ENCODE results near the gene LTBP1.

The LTBP1 gene

DNA sequence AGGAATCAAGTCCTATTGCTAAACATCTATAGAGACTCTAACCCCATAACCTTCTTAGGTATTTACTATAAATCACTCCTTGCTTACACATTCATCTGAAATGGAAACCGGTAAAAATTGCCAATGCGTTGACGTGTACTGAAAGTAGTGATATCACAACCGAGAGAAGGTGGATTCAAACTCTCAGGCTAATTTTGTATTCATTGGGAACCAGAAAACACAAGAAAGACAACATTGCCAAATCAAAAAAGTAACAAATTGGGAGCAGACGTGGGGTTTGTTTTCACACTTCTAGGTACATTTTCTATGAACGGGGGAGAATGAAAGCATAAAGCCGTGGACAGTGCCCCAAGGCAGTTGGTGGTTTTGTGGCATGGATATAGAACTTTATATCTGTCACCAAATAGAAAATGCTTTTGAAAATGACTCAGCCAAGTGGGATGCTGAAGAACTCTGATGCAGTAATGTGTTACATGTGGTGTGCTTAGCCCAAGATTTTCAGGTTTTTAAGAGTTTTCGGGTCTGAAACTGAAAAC, 374.6 kb downstream of the LTBP1 start:
- DNase-seq: no peak

DNA sequence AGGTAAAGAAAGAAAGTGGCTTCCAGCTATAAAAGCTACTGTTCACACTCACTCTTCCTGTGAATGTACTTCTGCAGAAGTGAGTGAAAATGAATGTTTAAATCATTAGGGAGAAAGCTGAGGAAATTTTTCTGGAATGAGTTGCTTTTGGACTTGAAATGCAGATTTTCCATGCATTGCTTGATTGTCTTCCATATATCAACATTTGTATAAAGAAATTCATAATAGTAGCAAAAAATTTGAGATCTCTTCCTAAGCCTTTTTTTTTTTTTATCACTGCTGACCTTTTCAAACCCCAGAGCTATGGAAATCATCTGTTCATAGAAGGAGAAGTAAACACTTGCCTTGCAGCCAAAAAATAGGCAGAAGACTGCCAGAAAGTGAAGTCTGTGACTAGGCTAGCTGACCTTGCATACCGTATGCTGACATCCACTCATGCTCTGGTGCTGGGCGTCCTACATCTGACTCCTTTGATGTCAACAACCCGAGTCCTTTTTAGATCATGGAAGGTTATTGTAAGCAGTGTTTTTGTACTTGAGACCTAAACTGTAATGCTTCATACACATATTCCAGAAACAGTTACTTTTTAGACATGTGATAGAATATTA, 375.2 kb downstream of the LTBP1 start:
- DNase-seq: no peak

DNA sequence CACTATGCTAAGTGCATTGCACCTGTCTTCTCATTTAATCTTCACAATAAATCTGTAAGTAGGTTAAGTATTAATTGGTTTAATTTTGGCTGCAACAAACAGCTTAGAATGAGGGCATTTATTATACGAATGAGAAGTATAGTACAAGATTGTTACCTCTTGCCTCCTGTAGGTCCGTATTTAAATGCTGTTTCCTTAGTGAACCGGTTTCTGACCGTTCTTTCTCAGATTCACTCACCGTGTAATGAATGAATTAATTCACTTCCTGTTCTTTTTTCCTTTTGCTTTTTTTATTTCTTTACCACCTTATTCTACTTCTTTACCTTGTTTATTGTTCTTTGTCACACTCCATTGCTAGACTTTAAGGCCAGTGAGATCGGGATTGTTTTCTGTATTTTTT, 375.9 kb downstream of the LTBP1 start:
- DNase-seq: no peak

DNA sequence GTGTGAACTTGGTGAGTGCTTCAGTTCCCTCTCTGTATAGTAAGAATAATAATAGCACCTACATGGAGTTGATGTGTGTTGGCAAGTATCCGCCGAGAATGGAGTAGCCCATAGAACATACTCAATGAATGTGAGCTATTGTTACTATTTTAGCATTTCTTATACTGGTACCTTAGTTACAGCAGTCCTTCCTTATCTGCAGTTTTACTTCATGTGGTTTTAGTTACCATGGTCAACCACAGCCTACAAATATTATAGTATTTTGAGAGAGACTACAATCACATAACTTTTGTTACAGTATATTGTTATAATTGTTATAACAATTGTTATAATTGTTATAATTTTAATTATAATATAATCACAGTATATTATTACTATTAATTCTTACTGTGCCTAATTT, 377.2 kb downstream of the LTBP1 start:
- no peak for DNase-seq

DNA sequence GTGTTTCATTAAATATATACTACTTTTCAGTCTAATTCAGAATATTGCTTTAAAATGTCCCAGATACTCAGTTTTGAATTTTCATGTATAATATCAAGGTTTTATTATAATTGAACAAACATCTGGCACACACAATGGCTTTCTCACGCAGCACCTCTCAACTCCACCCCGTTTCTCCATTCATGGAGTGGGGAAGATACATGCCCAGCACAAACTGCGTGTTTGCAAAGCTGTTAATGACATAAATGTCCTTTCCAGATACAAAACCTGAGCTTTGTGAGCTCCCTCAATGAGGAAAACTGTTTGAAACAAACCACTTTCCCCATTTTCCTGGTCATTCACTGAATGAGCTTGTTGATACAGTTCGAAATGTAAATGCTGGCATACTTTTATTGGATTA, 379.3 kb downstream of the LTBP1 start:
- DNase-seq: no peak

DNA sequence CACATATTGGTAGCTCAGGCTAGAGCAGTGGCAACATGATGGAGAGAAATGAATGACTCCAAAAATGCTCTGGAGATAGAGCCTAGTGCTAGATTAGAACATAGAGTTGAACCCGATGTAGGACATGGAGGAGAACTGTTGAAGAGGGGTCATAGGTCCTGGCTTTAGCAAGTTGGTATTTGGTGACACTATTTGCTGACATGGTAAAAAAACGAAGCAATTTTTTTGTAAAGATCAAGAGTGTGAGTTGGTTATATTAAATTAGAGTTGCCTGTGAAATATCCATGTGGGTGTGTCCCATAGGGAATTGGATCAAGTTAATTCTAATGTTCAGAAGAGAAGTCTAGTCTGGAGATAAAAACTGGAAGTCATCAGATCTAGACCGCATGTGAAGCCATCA, 386.7 kb downstream of the LTBP1 start:
- no peak for DNase-seq

DNA sequence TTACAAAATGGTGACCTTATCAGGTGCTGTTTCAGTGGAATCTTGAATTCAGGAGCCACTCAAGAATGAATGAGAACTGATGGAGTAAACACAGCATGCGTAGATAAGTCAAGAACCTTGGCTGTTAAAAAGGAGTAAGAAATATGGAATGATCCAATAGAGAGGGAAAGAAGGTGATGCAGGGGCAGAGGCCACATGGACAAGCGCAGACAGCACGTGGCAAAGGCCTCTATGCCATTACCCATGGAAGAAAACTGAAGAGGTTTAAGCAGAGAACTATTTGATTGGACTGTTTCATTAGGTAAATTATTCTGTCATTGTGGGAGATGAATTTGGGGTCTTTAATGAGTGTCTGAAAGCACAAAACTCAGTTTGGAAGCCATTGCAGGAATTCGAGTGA, 387.3 kb downstream of the LTBP1 start:
- no peak for DNase-seq

DNA sequence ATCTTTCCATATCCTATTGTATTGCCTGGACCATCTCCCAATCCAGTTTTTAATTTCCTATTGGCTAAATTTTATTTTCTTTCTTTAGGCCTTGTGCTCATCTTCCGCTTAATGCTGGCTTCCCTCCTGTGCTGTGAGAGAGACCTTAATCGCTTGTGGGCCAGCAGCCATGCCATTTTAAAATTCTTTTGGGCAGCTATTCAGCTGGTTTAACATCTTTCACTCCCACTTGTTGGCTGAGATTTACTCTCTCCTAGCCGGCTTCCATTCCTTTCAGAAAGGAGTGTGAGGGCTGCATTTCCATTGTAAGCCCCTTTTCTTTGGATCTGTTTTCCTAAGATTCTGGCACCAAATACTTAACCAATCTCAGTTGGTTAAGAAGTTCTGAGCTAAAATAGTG, 388.8 kb downstream of the LTBP1 start:
- no peak for DNase-seq

DNA sequence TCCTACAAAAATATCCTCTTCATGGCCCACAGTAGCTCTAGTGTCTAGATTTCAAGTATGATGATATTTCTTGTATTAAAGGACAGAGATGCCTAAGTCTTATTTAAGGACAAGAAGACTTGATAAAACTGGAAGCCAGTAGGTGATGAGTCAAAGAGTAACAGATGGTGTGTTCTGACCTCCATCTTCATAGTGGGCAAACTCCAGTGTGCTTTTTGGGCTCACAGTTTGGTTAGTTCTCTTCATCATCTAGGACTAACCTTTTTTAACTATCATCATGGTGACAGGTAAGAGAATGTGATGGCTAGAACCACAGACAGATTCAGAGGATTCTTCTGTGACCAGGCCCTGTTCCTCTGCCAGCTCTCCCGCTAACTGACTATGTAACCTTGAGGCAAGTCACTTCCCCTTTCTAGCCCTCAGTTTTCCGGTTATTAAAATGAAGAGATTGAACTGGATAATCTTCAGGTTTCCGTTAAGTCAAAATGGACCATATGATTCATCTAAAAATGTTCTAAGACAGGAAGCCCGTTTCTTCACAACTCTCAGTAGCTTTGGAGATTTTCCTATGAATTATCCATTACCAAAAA, 389.4 kb downstream of the LTBP1 start:
- DNase-seq: no peak

DNA sequence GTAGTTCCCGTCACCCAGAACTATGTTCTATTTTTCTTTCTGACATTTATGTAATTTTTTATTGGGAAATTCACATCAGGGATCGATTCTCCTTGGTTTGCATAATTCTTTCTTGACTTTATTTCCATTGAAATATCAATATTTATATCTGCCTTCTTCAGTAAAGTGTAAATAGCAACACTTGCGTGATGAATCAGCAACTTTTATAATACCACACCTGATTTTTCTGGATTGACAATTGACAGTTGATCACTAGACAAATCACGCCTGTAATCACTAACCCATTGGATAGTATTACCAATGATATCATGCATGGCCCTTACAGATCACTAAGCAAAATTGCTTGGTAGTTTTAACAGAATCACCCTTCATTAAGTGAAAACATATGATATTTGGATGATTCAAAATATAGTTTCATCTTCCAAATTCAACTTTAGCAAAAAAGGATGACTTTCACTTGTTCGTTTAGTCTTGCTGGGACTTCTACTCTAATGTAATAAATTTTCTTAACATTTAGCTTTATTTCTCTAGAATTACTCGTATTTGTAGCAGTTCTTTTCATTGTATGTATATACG, 390.7 kb downstream of the LTBP1 start:
- no peak for DNase-seq

DNA sequence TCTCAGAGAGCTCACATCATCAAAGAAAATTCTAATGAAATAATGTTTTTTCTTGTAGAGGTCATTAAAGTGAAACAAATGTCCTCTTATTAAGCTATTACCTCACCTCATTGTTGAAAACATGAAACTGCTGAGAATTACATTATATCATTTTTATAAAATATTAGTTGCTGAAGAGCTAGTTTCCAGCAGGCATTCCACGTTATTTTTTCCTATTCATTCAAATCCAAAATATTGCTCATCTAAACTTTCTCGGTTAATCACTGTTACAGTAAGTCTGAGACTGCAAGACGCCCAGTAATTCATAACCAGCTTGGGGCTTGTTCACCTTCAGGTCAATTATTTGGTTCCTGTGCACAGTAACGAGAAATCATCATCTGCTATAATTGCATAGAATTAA, 391.2 kb downstream of the LTBP1 start:
- no peak for DNase-seq

DNA sequence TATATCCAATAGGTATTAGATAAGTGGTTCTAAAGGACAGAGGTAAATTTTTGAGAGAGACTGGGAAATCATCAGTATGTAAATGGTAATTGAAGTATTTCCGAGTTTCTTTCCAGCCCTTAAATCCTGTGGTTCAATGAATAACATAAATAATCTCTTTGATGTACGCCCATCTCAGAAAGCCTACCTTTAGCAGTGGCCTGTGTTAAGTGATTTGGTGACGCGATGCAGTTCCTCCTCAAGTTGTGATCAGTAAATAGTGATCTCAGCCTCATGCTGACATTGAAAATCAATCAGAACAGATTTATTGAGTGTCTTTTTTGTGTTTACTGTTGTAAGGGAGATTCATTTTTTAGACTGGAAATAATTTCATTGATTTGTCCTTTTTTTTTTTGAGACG, 392.5 kb downstream of the LTBP1 start:
- no peak for DNase-seq

DNA sequence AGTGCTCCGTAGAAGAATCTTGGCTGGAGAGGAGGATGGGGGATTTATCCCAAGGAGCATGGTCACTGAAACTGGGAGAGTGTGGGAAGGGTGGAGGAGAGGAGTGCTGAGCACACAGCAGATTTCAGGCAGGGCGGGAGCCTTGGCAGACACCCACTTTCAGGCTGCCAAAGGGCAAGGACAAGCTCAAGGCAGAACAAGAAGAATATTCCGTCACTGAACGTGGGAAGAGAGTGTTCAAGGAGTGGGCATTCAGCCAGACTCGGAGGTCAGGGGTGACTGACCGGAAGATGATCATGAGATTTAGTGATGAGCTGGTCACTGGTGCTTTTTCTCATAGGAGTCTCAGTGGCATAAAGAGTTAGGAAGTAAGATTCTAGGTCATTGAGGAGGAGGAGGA, 393.5 kb downstream of the LTBP1 start:
- DNase-seq: no peak

DNA sequence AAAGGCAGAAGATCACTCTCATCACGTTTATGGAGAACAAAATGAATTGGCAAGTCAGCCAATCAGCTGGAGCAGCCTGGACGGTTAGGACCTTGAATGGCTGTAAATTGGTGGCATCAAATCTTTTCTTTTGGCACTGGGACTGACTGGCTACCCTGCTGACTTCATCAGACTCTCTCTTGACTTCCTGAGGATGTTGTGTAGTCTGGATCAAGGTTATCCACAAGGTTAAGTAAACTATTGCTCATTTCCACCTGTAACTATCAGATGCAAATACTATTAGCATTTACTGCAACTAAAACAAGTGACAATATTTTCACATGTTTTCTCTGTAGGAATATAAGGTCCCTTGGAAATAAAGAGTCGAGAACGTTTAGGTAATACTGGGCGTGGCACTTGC, 395.4 kb downstream of the LTBP1 start:
- DNase-seq: no peak

DNA sequence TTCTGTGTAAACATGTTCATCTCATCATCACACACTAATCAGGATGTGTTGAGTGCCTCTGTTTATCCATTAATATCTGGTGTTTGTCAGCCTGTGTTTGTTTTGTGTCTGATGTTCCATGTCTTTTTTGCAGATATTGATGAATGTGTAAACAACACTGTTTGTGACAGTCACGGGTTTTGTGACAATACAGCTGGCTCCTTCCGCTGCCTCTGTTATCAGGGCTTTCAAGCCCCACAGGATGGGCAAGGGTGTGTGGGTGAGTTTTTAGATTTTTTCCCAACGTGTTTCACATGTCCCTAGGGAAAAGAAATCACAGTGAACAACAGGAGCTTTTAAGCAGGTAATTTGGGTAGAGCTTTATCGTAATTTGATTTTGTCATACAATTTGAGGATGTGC, 396.0 kb downstream of the LTBP1 start:
- no peak for DNase-seq

DNA sequence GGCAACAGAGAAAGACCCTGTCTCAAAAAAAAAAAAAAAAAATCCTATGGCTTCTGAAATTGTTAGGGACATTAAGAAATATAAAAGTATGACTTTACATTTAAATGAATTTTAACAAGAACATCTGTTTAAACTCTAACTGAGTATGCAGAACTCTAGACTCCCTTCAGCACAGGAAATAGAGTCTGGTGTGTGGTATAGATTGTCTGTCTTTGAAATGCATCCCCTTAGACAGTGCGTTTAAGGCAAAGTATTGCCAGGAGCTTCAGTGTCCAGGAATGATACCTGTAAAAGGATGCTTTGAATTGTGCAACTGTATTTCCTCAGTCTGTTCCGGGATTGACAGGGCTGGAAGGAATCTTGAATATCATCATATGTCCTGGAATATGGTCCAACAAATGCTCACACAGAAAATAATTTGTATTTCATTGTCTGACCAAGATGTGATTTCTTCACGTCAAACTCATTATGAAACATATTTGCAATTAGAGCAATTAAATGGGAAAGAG, 396.7 kb downstream of the LTBP1 start:
- no peak for DNase-seq

DNA sequence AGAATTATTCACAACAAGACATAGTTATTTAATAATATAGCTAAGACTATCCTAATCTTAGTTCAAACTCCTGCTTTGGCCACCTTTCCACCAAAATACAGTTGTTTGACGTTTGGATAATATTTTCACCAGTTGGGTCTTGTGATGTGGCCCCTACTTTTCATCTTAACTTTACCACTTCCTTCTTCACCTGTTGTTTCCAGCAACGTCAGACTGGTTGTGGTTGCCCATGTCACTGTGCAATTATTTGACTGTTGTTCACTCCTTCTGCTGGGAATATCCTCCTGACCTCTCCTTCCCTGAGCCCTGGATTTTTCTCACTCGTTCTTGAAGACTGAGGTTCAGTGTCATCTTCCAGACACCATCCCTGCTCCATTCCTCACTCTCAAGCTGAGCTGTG, 397.5 kb downstream of the LTBP1 start:
- DNase-seq: no peak

DNA sequence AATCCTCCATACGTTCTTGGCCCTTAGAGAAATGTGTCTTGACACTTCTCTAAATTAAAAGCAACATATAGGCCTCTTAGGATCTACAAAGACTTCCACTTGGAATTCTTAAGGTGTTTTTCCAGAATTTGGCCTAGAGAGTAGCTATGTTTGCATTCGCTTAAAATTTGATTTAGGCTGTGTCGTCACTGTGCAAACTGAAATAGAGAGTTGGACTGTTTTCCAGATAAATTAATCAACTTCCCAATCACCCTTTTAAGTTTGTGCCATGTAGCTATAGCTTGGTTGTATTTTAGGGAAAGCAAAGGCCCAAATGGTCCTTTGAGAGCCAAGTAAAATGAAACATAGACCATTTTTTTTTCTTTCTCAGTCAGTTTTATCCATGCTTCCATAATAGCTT, 401.1 kb downstream of the LTBP1 start:
- no peak for DNase-seq

DNA sequence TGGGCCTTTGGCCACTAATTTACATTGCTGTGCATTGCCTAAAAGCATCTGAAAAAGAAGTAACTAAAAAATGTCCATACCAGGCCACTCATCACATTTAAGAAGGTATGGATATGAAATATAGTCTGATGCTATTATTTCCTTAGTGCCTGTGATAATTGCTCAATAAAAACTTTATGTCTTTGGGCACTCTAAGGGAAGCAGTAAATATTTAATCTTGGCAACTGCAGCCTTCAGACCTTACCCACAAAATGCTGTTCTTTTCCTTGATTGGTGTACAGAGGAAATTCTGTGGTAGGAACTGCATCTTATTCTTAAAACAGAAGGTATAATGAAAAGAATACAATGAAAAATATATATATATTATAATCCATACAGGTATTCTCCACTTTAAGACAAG, 403.9 kb downstream of the LTBP1 start:
- DNase-seq: no peak

DNA sequence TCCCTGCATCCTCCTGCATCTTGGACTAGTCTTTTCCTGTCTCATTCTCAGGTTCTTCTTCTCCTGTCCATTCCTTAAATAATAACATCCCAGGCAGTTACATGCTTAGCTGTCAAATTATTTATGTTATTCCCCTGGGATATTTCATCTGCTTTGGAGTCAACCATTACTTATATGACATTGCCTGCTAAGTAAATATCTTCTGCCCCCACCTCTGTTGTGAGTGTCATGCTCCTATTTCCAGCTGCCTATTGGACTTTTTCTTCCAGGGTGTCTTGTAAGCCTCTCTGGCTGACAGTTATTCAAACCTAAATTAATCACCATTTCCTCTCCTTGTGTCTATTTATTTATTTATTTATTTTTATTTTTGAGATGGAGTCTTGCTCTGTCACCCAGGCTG, 405.0 kb downstream of the LTBP1 start:
- no peak for DNase-seq

DNA sequence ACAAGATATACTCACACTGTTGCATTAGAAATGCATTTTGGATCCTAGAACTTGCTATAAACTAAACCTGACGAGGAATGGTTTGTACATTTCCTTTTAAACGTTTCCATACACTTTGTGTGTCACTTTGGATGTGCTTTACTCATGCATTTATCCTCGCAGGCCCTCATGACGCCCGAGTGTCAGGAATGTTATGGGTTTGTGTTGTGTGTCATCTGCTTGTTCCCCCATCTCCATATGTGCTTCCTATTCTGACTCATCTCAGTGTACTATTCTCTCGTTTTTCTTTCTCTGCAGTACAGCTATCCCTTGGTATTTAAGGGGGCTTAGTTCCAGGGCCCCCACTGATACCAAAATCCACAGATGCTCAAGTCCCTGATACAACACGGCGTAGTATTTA, 408.2 kb downstream of the LTBP1 start:
- no peak for DNase-seq

DNA sequence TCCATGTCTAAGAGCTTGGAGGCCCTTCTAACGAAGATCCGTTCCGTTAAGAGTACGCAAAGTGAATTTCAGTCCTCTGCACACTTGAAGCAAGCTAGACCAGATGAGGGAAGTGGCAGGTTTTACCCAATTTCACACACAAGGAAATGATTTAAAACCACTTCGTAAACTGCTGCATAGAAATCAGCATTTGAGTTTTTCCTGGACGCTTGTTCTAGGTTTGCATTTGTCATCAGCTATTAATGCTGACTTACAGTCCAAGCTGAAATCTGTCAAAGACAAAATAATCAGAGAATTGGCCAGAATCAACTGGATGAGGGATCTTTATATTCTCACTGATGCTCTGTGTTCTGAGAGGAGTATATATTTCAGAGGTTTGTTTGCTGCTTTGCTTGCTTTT, 412.1 kb downstream of the LTBP1 start:
- no peak for DNase-seq

DNA sequence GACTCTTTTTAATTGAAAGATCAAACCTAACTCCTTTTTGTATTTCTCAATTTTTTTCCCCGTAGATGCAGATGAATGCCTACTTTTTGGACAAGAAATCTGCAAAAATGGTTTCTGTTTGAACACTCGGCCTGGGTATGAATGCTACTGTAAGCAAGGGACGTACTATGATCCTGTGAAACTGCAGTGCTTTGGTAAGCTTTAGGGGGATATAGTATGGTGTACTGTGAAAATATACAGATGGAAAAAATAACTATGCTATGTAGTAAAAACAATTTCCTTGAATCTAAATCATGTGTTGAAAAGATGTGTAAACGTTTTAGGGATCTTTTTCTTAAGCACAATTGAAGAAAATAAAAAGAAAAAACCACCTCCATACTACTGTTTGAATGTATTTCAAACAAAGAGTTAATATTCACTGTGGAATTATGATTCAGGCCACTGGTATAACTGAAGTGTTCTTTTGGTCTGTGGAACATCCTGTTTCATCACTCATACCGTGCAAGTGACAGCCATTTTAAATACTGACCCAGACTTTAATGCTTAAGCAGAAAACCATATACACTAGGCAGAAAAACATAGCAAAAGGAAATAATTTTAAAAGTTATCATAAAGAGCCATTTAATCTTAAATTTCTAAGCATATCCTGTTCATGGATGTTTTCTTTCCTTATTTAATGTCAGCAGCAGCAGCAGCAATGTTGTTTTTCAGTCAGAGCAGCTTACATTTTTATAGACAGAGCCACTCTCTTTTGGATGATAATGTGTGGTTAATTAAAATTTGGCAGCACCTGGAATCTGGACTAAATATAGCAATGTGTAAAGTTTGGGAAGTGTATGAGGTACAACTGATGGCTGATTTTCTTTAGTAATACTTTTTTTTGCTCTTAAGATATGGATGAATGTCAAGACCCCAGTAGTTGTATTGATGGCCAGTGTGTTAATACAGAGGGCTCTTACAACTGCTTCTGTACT, 416.9 kb downstream of the LTBP1 start:
- no peak for DNase-seq
